Fibroblast of skin of abdomen (primary cell): ENCODE data around the gene ZNF335.
A peak's percentile ranks its signal among the peaks of the same experiment; 100 is the strongest.

Experiments used
- DNase-seq: peaks from one replicate; pipeline ENCODE4 v3.0.0-alpha.2; 2013

ZNF335 gene

DNA sequence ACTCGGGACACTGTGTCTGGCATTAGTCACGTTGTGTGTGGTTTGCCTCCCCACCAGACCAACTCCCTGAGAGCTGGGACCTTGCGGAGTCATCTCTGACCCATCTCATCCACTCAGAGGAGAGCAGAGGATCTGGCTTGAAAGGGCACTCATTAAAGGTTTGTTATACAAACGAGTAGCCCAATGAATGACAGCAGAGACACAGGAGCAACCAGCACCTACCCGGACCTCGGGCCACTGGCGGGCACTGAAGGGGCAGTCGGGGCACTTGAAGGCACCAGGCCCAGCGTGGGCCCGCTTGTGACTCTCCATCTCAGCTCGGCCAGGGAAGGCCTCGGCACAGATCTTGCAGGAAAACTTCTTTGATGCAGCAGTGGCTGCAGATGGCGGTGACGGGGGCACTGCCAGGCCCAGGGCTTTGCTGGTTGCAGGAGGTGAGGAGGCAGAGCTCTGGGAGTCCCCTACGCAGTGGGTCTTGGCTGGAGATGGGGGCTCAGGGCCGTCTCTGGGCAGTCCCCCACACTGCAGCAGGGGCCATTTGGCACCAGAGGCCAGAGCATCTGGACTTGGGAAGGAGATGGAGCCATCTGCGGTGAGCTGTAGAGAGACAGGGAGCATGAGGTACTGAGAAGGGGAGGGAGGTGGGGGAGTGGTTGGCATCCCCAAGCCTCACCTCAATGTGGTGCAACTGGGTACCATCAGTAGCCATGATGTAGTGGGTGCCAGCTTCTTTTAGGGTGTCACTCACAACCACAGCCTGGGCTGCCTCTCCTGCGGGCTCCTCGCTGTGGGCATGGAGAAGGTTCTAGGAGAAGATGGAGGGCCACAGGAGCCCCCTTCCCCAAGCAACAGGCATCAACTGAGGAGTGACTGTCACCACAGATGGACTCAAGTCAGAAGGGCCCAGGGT is 19.8 kb downstream of the ZNF335 start:
- DNase-seq, result no peak

DNA sequence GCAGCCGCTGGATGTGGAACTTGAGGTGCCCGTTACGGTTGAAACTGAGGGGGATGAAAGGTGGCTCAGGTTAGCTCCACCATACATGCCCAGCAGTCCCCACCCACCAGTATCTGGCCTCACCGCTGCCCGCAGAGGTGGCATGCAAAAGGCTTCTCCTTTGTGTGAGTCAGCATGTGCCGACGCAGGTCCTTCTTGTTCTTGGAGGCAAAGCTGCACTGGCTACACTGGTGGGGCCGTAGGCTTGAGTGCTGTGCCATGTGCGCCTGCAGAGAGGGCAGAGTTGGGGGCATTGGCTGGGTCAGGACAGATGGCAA is 21.7 kb downstream of the ZNF335 start:
- DNase-seq, result no peak

DNA sequence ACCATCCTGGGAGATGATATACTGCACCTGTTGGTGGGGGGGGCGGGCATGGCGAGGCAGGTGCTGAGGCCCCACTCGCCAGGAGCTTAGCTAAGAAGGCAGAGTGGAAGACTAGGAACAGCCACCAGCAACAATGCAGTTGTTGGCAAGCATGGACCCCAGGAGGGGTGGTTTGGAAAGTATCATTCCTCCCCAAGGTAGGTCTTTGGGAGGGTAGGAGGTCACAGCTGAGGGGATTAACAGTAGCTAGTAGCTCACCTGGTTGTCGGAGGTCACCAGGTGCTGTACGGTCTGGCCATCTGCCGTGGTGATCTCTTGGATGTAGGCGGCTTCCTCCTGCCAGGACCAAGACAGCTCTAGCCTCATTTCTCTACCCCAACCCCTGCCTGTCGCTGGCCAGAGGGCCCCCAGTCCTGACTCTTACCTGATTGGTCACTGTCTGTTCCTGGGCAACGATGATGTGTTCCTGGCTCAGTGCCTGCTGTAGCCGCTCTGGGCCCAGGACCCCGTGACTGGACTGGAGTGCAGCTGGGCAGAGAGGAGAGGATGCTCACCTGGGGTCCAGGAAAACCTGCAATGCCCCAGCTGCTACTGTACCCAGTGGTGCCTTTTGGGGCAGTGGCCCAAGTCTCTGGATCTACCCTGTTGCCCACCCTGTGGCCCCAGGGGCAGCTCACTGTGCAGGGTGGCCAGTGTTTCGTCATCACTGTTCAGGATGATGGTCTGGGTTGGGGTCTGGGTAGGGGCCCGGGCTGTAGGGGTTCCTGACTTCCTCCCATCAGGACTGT is 22.3 kb downstream of the ZNF335 start:
- no peak for DNase-seq

- no peak for DNase-seq
These were observed 23.1 kb downstream of the ZNF335 start for GRCh38 chr20:45948742-45949541.

- DNase-seq, result no peak
These were observed 23.7 kb downstream of the ZNF335 start for GRCh38 chr20:45948261-45948733.

GRCh38 chr20:45947110-45947866 is 24.7 kb downstream of the ZNF335 start:
- DNase-seq, result no peak

DNA sequence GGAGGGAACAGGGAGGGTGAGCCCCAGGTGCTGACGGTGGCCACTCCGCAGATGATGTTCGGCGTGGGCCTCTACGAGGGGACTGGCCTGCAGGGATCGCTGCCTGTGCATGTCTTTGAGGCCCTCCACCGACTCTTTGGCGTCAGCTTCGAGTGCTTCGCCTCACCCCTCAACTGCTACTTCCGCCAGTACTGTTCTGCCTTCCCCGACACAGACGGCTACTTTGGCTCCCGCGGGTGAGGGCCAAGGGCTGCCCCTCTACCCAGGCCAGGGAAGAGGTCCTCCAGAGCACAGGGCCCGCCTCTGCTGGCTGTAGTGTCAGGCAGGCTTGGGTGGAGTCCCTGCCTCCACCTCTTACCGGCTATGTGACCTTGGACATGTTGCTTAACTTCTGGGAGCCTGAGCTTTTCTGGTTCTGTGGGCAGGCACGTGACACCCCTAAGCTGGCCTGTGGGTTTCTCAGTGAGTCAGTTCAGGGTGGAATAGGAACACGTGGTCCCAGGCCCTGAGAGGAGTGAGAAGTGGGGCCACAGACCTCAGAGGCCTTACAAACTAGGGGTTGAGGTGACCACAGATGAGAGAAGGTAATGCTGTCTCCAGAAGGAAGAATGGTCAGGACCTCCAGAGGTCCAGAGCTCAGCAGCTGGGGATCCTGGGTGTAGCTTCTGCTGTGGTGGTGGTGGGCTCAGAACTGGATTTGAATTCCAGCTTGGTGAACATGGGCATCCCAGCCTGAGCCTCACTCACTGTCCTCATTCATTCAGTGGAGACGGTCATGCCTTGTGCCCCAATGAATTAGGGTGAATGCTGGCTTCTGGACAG is 25.6 kb downstream of the ZNF335 start:
- DNase-seq, result no peak

DNA sequence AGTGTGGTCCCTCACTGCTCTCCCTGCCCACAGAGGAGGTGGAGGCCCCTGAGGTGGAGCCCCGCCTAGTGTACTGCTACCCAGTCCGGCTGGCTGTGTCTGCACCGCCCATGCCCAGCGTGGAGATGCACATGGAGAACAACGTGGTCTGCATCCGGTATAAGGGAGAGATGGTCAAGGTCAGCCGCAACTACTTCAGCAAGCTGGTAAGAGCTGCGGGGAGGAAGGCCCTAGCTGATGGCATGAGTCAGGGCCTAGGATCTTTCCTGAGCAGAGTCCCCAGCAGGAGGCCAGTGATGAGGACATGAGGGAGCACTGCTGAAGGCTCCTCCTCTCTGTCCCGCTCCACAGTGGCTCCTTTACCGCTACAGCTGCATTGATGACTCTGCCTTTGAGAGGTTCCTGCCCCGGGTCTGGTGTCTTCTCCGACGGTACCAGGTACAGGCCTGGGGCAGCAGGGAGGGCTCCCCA is 26.3 kb downstream of the ZNF335 start:
- no peak for DNase-seq

DNA sequence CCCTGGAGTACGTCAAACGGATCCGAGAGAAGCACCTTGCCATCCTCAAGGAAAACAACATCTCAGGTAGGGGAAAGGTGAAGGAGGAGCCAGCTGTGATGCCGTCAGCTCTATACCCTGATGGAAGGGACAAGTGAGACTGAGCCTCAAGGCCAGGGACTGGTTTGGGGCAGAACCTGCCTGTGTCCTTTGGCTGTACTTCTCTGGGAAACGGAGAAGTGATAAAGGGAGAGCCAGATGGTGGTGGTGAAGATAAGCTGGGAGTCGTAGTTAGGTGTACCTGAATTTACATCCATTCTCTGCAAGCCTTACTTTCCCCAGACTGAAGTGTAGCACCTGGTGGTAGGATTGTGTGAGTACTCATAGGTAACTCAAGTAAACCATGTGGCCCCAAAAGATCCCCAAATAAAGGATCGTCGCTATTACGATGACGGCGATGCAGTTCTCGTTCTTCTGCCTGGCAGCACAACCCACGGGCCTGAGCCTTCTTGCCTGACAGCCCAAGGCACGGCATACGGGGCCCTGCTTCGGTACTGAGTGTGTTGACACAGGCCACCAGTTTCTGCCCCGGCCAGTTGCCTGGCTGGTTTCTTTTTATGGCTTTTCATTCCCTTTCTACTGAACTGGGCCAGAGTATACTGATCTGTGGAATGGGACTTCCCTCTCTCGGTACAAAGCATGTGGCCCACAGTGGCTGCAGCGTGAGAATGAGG is 26.9 kb downstream of the ZNF335 start:
- DNase-seq, result no peak

GRCh38 chr20:45944151-45944964 is 27.6 kb downstream of the ZNF335 start:
- DNase-seq, result no peak

DNA sequence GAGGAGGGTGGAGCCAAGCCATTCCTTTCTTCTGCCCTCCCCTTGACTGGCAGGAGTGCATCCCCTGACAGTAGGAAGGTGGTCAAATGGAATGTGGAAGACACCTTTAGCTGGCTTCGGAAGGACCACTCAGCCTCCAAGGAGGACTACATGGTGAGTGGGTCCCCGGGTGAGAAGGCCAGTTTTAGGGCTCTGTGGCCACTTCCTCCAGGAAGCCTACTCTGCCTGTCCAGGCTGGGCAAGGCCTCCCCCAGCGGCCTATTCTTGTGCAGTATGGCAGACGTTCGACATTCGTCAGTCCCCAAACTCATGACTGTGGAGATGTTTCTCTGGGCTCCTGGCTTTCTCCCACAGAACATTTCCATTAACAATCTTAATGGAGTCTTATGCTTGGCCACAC is 28.4 kb downstream of the ZNF335 start:
- DNase-seq, result no peak

GRCh38 chr20:45940469-45940868 is 31.5 kb downstream of the ZNF335 start:
- no peak for DNase-seq

DNA sequence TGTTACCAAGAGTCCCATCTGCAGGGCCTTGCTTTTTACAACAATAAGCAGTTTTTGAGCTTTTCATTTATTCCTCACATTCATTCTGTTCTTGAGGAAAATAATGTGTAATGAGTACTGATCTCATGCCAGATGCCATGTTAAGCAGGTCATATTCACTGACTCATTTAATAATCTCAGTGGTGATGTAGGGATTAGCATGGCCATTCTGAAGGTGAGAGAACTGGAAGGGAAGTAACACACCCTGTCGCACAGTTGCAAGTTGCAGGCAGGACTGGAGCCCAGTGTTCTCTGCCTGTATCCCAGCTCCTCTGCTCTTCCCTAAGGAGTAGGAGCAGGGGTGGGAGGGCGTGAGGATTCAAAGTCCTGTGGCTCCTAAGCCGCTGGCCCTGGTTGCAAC is 31.9 kb downstream of the ZNF335 start:
- no peak for DNase-seq

GRCh38 chr20:45938727-45939438 is 33.1 kb downstream of the ZNF335 start:
- DNase-seq, result no peak

DNA sequence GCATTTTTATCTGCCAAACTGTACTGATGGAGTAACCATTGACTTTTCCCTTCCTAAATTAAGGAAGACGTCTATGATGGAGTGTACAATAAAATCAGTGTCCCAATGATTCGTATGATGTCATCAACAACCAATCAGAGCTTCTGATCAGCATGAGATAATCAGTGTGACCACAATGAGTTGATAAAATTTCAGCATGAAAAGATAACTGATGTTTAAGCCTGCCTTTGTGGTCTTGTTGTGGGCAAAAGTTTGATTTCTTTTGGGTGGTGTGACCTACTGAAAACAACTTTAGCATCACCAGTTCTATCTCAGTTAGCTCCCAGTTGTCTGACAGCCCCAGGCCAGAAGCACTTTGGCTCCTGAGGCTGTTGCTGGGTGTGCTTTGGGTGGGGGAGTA is 34.2 kb downstream of the ZNF335 start:
- no peak for DNase-seq

GRCh38 chr20:45935416-45936046 is 36.5 kb downstream of the ZNF335 start:
- no peak for DNase-seq

DNA sequence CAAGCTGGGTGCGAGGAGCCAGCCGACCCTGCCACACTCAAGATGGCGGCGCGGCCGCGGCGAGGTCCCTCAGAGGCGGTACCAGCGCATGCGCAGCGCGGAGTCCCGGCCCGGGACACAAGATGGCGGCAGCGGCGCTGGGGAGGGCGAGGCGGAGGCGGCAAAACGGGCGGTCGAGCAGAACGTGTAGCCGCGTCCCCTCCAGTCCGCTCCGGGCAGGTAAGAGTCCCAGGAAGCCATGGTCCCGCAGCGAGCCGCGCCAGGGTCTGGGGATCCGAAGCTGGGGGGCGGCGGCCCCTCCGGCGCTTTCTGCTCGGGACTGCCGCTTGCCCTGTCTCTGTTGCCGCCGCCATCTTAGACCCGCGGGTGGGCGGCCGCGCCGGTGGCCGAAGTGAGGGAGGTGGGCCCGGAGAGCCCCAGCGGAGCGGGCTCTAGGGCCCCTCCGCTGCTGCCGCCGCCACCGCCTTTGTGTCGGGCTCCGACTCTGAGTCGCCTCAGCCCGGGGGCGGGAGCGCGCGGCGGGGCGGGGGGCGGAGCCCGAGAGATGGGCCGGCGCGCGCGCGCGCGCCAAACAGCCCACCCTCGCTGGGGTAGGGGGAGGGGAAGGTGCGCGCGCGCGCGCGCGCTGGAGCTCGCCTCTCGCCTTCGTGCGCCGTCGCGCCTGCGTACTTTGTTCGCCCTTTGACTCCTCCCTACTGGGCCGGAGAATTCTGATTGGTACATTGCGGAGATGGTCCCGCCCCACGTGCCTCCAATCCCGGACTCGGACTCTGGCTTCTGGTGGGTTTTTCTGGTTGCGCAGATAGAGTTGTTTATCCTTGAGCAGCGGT is 37.2 kb downstream of the ZNF335 start, which contains the start of gene PCIF1:
TSS of gene PCIF1 (plus strand) at position 98 of the 830 bp plus-strand sequence. CDS start 4,317 bp downstream, outside the sequence.
- DNase-seq, result peak; percentile 97
